MM.1S (cell line): ENCODE data around the gene CCDC171.

ENCODE experiments used
- DNase-seq: peaks from one replicate; pipeline ENCODE4 v3.0.0-alpha.2; 2015
- H2AFZ ChIP-seq: fragments of 300-600 bp; sonication (generic); 2 replicates; pipeline ENCODE4 v1.6.0; 2016; ENCODE audit warnings: antibody characterized with exemption, low read length
- H3F3A ChIP-seq: fragments of 300-600 bp; sonication (generic); 2 replicates; pipeline ENCODE4 v1.6.1; 2016; ENCODE audit warnings: mild to moderate bottlenecking, antibody characterized with exemption, low read length, moderate library complexity, mixed read lengths; ENCODE audit not compliant: insufficient read depth
- H3K27ac ChIP-seq: fragments of 300-600 bp; sonication (generic); 2 replicates; pipeline ENCODE4 v1.5.1; 2016; ENCODE audit warnings: mild to moderate bottlenecking, low read length
- H3K27me3 ChIP-seq: fragments of 300-600 bp; sonication (generic); replicated peaks from 2 replicates; pipeline ENCODE4 v1.6.0; 2016; ENCODE audit warnings: low read length; ENCODE audit not compliant: insufficient read depth
- H3K36me3 ChIP-seq: fragments of 300-600 bp; sonication (generic); replicated peaks from 2 replicates; pipeline ENCODE4 v1.6.1; 2016; ENCODE audit warnings: mild to moderate bottlenecking, low read length, mixed read lengths; ENCODE audit not compliant: insufficient read depth
- H3K4me1 ChIP-seq: fragments of 300-600 bp; sonication (generic); 2 replicates; pipeline ENCODE4 v1.6.1; 2016; ENCODE audit warnings: low read length, mixed read lengths
- H3K4me2 ChIP-seq: fragments of 300-600 bp; sonication (generic); 2 replicates; pipeline ENCODE4 v1.6.0; 2016; ENCODE audit warnings: low read depth, low read length
- H3K4me3 ChIP-seq: fragments of 300-600 bp; sonication (generic); 2 replicates; pipeline ENCODE4 v1.5.1; 2016; ENCODE audit warnings: low read length, mixed read lengths
- H3K79me2 ChIP-seq: fragments of 300-600 bp; sonication (generic); 2 replicates; pipeline ENCODE4 v1.6.1; 2016; ENCODE audit warnings: mixed run types, low read length, mixed read lengths
- H3K9ac ChIP-seq: fragments of 300-600 bp; sonication (generic); 2 replicates; pipeline ENCODE4 v1.6.1; 2016; ENCODE audit warnings: low read length, mixed read lengths
- H3K9me2 ChIP-seq: fragments of 300-600 bp; sonication (generic); replicated peaks from 2 replicates; pipeline ENCODE4 v1.6.1; 2016; ENCODE audit warnings: mild to moderate bottlenecking, low read length, mixed read lengths; ENCODE audit not compliant: insufficient read depth
- H3K9me3 ChIP-seq: fragments of 300-600 bp; sonication (generic); replicated peaks from 2 replicates; pipeline ENCODE4 v1.6.1; 2016; ENCODE audit warnings: mild to moderate bottlenecking, low read length, mixed read lengths; ENCODE audit not compliant: insufficient read depth
- H4K20me1 ChIP-seq: fragments of 300-600 bp; sonication (generic); 2 replicates; pipeline ENCODE4 v1.6.1; 2016; ENCODE audit warnings: mild to moderate bottlenecking, low read length, moderate library complexity, mixed read lengths; ENCODE audit not compliant: insufficient read depth
- EZH2 ChIP-seq: fragments of 300-600 bp; sonication (generic); optimal IDR thresholded peaks from 2 replicates; pipeline ENCODE3; 2017; ENCODE audit warnings: low read depth, mild to moderate bottlenecking, antibody characterized with exemption, low read length, mixed read lengths
- EZH2phosphoT487 ChIP-seq: fragments of 300-600 bp; sonication (generic); IDR thresholded peaks from 2 replicates; pipeline ENCODE4 v1.6.1; 2018; ENCODE audit warnings: antibody characterized with exemption, low read length
- TF ChIP-seq, protein P1 (sequence below): fragments of 300-600 bp; sonication (generic); IDR thresholded peaks from 2 replicates; pipeline ENCODE4 v1.5.1; 2016; ENCODE audit warnings: antibody characterized with exemption, low read length, mixed read lengths

CCDC171 gene

GRCh38 chr9:15977438-15977837, 424.6 kb downstream of the CCDC171 start:
- no peak for TF ChIP-seq EZH2
- TF ChIP-seq EZH2phosphoT487: no peak
- TF ChIP-seq, protein P1, sequence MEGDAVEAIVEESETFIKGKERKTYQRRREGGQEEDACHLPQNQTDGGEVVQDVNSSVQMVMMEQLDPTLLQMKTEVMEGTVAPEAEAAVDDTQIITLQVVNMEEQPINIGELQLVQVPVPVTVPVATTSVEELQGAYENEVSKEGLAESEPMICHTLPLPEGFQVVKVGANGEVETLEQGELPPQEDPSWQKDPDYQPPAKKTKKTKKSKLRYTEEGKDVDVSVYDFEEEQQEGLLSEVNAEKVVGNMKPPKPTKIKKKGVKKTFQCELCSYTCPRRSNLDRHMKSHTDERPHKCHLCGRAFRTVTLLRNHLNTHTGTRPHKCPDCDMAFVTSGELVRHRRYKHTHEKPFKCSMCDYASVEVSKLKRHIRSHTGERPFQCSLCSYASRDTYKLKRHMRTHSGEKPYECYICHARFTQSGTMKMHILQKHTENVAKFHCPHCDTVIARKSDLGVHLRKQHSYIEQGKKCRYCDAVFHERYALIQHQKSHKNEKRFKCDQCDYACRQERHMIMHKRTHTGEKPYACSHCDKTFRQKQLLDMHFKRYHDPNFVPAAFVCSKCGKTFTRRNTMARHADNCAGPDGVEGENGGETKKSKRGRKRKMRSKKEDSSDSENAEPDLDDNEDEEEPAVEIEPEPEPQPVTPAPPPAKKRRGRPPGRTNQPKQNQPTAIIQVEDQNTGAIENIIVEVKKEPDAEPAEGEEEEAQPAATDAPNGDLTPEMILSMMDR: no peak
- Histone ChIP-seq H3K4me3 (no peak overlapping the region), H4K20me1 (no peaks in the 10 kb centered on the region), H3K79me2 (no peaks in the 10 kb centered on the region), H3K36me3 (no peaks in the 10 kb centered on the region), H3K4me2 (no peak overlapping the region), H2AFZ (no peak overlapping the region), H3F3A (no peaks in the 10 kb centered on the region), H3K27me3 (no peaks in the 10 kb centered on the region), H3K9ac (no peak overlapping the region), H3K9me2 (no peaks in the 10 kb centered on the region), H3K4me1 (no peaks in the 10 kb centered on the region), H3K27ac (no peak overlapping the region), H3K9me3 (no peaks in the 10 kb centered on the region)
- DNase-seq: no peak

DNA sequence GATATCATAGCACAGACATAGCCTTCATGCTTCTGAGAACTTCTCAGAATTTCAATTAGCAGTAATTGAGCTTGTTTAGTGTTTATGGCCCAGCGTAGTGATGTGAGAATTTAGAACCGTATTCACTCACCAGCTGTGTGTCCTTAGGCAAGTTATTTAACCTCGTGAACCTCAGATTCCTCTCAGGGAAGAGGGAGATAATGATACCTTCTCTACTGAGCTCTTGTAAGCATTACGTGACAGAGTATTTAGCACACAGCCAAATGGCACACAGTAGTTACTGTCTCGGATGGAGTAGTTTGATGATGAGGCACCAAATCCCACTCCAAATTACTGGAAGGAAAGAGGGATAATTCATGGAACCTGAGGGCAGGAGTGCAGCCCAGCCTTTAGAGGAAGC, 429.3 kb downstream of the CCDC171 start:
- H3K4me1 ChIP-seq: no peaks in the 10 kb centered on the region
- no peaks in the 10 kb centered on the region for H3K36me3 ChIP-seq
- H4K20me1 ChIP-seq: no peaks in the 10 kb centered on the region
- no peak overlapping the region for H3K27ac ChIP-seq
- H3K9me3 ChIP-seq: no peaks in the 10 kb centered on the region
- H3K9me2 ChIP-seq: no peaks in the 10 kb centered on the region
- H3F3A ChIP-seq: no peaks in the 10 kb centered on the region
- no peaks in the 10 kb centered on the region for H3K79me2 ChIP-seq
- H2AFZ ChIP-seq: no peak overlapping the region
- no peaks in the 10 kb centered on the region for H3K27me3 ChIP-seq
- no peak for TF ChIP-seq EZH2phosphoT487
- no peak for TF ChIP-seq EZH2
- TF ChIP-seq, protein P1: no peak
- H3K4me2 ChIP-seq: no peak overlapping the region
- H3K4me3 ChIP-seq: no peak overlapping the region
- H3K9ac ChIP-seq: no peak overlapping the region
- no peak for DNase-seq

- Histone ChIP-seq H3K36me3 (no peaks in the 10 kb centered on the region), H3K27me3 (no peaks in the 10 kb centered on the region), H4K20me1 (no peaks in the 10 kb centered on the region), H3F3A (no peaks in the 10 kb centered on the region), H3K4me1 (no peaks in the 10 kb centered on the region), H3K4me2 (no peak overlapping the region), H3K9me2 (no peaks in the 10 kb centered on the region), H3K27ac (no peak overlapping the region), H2AFZ (no peak overlapping the region), H3K4me3 (no peak overlapping the region), H3K9ac (no peak overlapping the region), H3K79me2 (no peaks in the 10 kb centered on the region), H3K9me3 (no peaks in the 10 kb centered on the region)
- no peak for DNase-seq
- TF ChIP-seq EZH2phosphoT487 (no peak), EZH2 (no peak)
- TF ChIP-seq, protein P1: no peak
Measured at GRCh38 chr9:15999422-16000339, 446.8 kb downstream of the CCDC171 start.
